Measurements from ENCODE around the gene XKR3.
"Not testable (repeated sequence)": the region's sequence is repeated elsewhere in the genome, so short reads cannot be mapped to it uniquely, and the experiment has no call there.

The XKR3 gene

GRCh38 chr22:16777284-16777924, 47.8 kb downstream of the XKR3 start:
- no peak for TF ChIP-seq CTCF (IDR thresholded peaks at IDR 0.05; ENCODE audit: insufficient read depth, low read depth, low read length, missing control alignments)
- H3K4me3 ChIP-seq (ENCODE audit: low read depth, low read length) = no peak overlapping the region
- DNase-seq (ENCODE audit: low read depth) = no peak

- TF ChIP-seq CTCF (IDR thresholded peaks at IDR 0.05; ENCODE audit: insufficient read depth, low read depth, low read length, missing control alignments) = no peak
- H3K4me3 ChIP-seq (ENCODE audit: low read depth, low read length) = no peak overlapping the region
- no peak for DNase-seq (ENCODE audit: low read depth)
These were observed 49.1 kb downstream of the XKR3 start for GRCh38 chr22:16776080-16776479.

GRCh38 chr22:16774911-16775500, 50.2 kb downstream of the XKR3 start:
- TF ChIP-seq CTCF (IDR thresholded peaks at IDR 0.05; ENCODE audit: insufficient read depth, low read depth, low read length, missing control alignments) = no peak
- no peak overlapping the region for H3K4me3 ChIP-seq (ENCODE audit: low read depth, low read length)
- DNase-seq (ENCODE audit: low read depth) = no peak

GRCh38 chr22:16771569-16771968, 53.6 kb downstream of the XKR3 start:
- not testable (repeated sequence) for H3K4me3 ChIP-seq (ENCODE audit: low read depth, low read length); DNase-seq (ENCODE audit: low read depth)

- not testable (repeated sequence) for DNase-seq (ENCODE audit: low read depth); H3K4me3 ChIP-seq (ENCODE audit: low read depth, low read length)
These were observed 57.3 kb downstream of the XKR3 start for GRCh38 chr22:16767927-16768326.

GRCh38 chr22:16762224-16762623, 63.0 kb downstream of the XKR3 start:
- H3K4me3 ChIP-seq (ENCODE audit: low read depth, low read length); DNase-seq (ENCODE audit: low read depth): not testable (repeated sequence)

GRCh38 chr22:16760416-16760815, 64.8 kb downstream of the XKR3 start:
- not testable (repeated sequence) for H3K4me3 ChIP-seq (ENCODE audit: low read depth, low read length); DNase-seq (ENCODE audit: low read depth)

GRCh38 chr22:16749282-16749681, 75.9 kb downstream of the XKR3 start:
- DNase-seq (ENCODE audit: low read depth); H3K4me3 ChIP-seq (ENCODE audit: low read depth, low read length): not testable (repeated sequence)

GRCh38 chr22:16748160-16748929, 76.9 kb downstream of the XKR3 start:
- not testable (repeated sequence) for DNase-seq (ENCODE audit: low read depth); H3K4me3 ChIP-seq (ENCODE audit: low read depth, low read length)

GRCh38 chr22:16747266-16748159, 77.7 kb downstream of the XKR3 start:
- not testable (repeated sequence) for H3K4me3 ChIP-seq (ENCODE audit: low read depth, low read length); DNase-seq (ENCODE audit: low read depth)

- DNase-seq (ENCODE audit: low read depth); H3K4me3 ChIP-seq (ENCODE audit: low read depth, low read length): not testable (repeated sequence)
These were observed 90.9 kb downstream of the XKR3 start for GRCh38 chr22:16734271-16734670.

All from GM12865 (cell line).